ENCODE data around the gene PTPRK.
A peak's percentile ranks its signal among the peaks of the same experiment; 100 is the strongest.
"Not testable (repeated sequence)": the region's sequence is repeated elsewhere in the genome, so short reads cannot be mapped to it uniquely, and the experiment has no call there.

PTPRK gene

GRCh38 chr6:128017288-128017687 is 503.1 kb downstream of the PTPRK start:
- DNase-seq (ENCODE audit: low read depth), result no peak

GRCh38 chr6:128007658-128008057 is 512.7 kb downstream of the PTPRK start:
- no peak for DNase-seq (ENCODE audit: low read depth)

- DNase-seq (ENCODE audit: low read depth), result no peak
Measured at GRCh38 chr6:128005009-128005408, 515.4 kb downstream of the PTPRK start.

GRCh38 chr6:128000363-128000762 is 520.0 kb downstream of the PTPRK start:
- no peak for DNase-seq (ENCODE audit: low read depth)

- no peak for DNase-seq (ENCODE audit: low read depth)
Measured at GRCh38 chr6:127998985-127999384, 521.4 kb downstream of the PTPRK start.

GRCh38 chr6:127997496-127998164 is 522.8 kb downstream of the PTPRK start:
- DNase-seq (ENCODE audit: low read depth), result no peak

- no peak for DNase-seq (ENCODE audit: low read depth)
Measured at GRCh38 chr6:127996925-127997324, 523.5 kb downstream of the PTPRK start.

GRCh38 chr6:127992144-127992543 is 528.3 kb downstream of the PTPRK start:
- no peak for DNase-seq (ENCODE audit: low read depth)

- no peak for DNase-seq (ENCODE audit: low read depth)
Measured at GRCh38 chr6:127990074-127990473, 530.3 kb downstream of the PTPRK start.

- no peak for DNase-seq (ENCODE audit: low read depth)
Measured at GRCh38 chr6:127980996-127981395, 539.4 kb downstream of the PTPRK start.

- DNase-seq (ENCODE audit: low read depth), result not testable (repeated sequence)
Measured at GRCh38 chr6:127978185-127978584, 542.2 kb downstream of the PTPRK start.

GRCh38 chr6:127976796-127977195 is 543.6 kb downstream of the PTPRK start:
- DNase-seq (ENCODE audit: low read depth), result no peak

- no peak for DNase-seq (ENCODE audit: low read depth)
Measured at GRCh38 chr6:127976111-127976510, 544.3 kb downstream of the PTPRK start.

GRCh38 chr6:127972815-127973214 is 547.6 kb downstream of the PTPRK start:
- DNase-seq (ENCODE audit: low read depth), result peak; percentile 39

GRCh38 chr6:127971945-127972391 is 548.4 kb downstream of the PTPRK start:
- DNase-seq (ENCODE audit: low read depth), result peak; percentile 24

GRCh38 chr6:127971386-127971785 is 549.0 kb downstream of the PTPRK start:
- no peak for DNase-seq (ENCODE audit: low read depth)

- no peak for DNase-seq (ENCODE audit: low read depth)
Measured at GRCh38 chr6:127969701-127970100, 550.7 kb downstream of the PTPRK start.

GRCh38 chr6:127968394-127968793 is 552.0 kb downstream of the PTPRK start:
- no peak for DNase-seq (ENCODE audit: low read depth)

GRCh38 chr6:127967708-127968107 is 552.7 kb downstream of the PTPRK start:
- DNase-seq (ENCODE audit: low read depth), result no peak

GRCh38 chr6:127966616-127967015 is 553.8 kb downstream of the PTPRK start:
- DNase-seq (ENCODE audit: low read depth), result no peak

GRCh38 chr6:127963495-127963894 is 556.9 kb downstream of the PTPRK start:
- no peak for DNase-seq (ENCODE audit: low read depth)

- DNase-seq (ENCODE audit: low read depth), result no peak
Measured at GRCh38 chr6:127959869-127960268, 560.5 kb downstream of the PTPRK start.

- no peak for DNase-seq (ENCODE audit: low read depth)
Measured at GRCh38 chr6:127956956-127957355, 563.4 kb downstream of the PTPRK start.

- DNase-seq (ENCODE audit: low read depth), result no peak
Measured at GRCh38 chr6:127956260-127956888, 564.0 kb downstream of the PTPRK start.

Measured in activated T-cell treated with anti-CD3 and anti-CD28 coated beads for 48 hours (primary cell).